Right lobe of liver (tissue), 4 donors: ENCODE measurements around the gene CDH13.

Source experiments
- CTCF ChIP-seq, 4 donors: fragments of 200-600 bp in 3 of 4; fragments of 450-650 bp in 1 of 4; IDR thresholded peaks; one replicate each; pipeline versions ENCODE4 v1.5.1 to v1.8.0; 2016 to 2022; ENCODE audit warnings: antibody characterized with exemption in 4 of 4, mild to moderate bottlenecking in 2 of 4
- POLR2A ChIP-seq: fragments of 450-650 bp; IDR thresholded peaks from one replicate; pipeline ENCODE4 v1.6.1; 2017; ENCODE audit warnings: antibody characterized with exemption, mild to moderate bottlenecking
- donor health status: DM: no; HTN: no; CAD: no.
- donor health status: DM: no; HTN: no; CAD: no.
- donor health status: DM: no; HTN: yes; CAD: no.

- TF ChIP-seq CTCF (IDR thresholded peaks at IDR 0.05) (no peak), POLR2A (no peak)
These were observed 31.0 kb downstream of the CDH13 start for GRCh38 chr16:82657786-82658185.
